Measurements from ENCODE around the gene AHDC1. TPM values are rescaled to one million over a fixed set of nuclear protein-coding genes. Genes with fewer than 3 reads are reported as not detected.

Gene AHDC1
- total and polyA plus RNA-seq, 2 of the 13 experiments (the other 11 are each of a cell fraction or from before 2014, with no cell fraction given): 1.0 to 2.7 TPM

GRCh38 chr1:27572019-27572678 is 31.8 kb downstream of the AHDC1 start (continued):
- TF ChIP-seq CEBPG (CRISPR knock-in tag; IDR thresholded peaks at IDR 0.05): no peak
- no peak for TF ChIP-seq ZC3H13 (CRISPR knock-in tag; IDR thresholded peaks at IDR 0.05)
- no peak for TF ChIP-seq RFX1 (IDR thresholded peaks at IDR 0.05)
- TF ChIP-seq GTF3A (CRISPR knock-in tag; conservative IDR thresholded peaks at IDR 0.05): no peak
- TF ChIP-seq HCFC1 (IDR thresholded peaks at IDR 0.05; ENCODE audit: low read depth, low read length): no peak
- TF ChIP-seq, protein P1, sequence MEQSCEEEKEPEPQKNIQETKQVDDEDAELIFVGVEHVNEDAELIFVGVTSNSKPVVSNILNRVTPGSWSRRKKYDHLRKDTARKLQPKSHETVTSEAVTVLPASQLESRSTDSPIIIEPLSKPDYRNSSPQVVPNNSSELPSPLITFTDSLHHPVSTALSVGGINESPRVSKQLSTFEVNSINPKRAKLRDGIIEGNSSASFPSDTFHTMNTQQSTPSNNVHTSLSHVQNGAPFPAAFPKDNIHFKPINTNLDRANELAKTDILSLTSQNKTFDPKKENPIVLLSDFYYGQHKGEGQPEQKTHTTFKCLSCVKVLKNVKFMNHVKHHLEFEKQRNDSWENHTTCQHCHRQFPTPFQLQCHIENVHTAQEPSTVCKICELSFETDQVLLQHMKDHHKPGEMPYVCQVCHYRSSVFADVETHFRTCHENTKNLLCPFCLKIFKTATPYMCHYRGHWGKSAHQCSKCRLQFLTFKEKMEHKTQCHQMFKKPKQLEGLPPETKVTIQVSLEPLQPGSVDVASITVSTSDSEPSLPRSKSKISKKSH (CRISPR knock-in tag; IDR thresholded peaks at IDR 0.05; ENCODE audit: borderline replicate concordance): no peak
- no peak for TF ChIP-seq HOXA5 (CRISPR knock-in tag; IDR thresholded peaks at IDR 0.05)
- TF ChIP-seq ZNF292 (CRISPR knock-in tag; IDR thresholded peaks at IDR 0.05; ENCODE audit: borderline replicate concordance, low read depth): 0 out of 2 replicates have a peak, but pooled peaks have one; percentile 14
- 0 out of 2 replicates have a peak, but pooled peaks have one; percentile 23 for TF ChIP-seq SP4 (CRISPR knock-in tag; IDR thresholded peaks at IDR 0.05)
- TF ChIP-seq, protein P2, sequence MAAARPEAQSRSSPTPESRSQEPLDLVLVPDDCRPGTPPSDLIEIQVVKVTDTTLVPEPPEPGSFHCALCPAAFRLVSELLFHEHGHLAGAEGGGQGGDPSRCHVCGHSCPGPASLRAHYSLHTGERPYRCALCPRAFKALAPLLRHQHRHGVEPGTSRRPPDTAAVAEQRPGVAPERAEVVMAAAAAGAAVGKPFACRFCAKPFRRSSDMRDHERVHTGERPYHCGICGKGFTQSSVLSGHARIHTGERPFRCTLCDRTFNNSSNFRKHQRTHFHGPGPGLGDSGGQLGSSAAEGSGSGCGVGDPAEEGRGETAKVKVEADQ (CRISPR knock-in tag; IDR thresholded peaks at IDR 0.05; ENCODE audit: borderline replicate concordance): no peak
- TF ChIP-seq THAP9 (CRISPR knock-in tag; IDR thresholded peaks at IDR 0.05; ENCODE audit: borderline replicate concordance): no peak
- TF ChIP-seq MED8 (CRISPR knock-in tag; IDR thresholded peaks at IDR 0.05; ENCODE audit: insufficient replicate concordance): no peak
- no peak for TF ChIP-seq STAG1 (CRISPR knock-in tag; IDR thresholded peaks at IDR 0.05)
- TF ChIP-seq SIX1 (CRISPR knock-in tag; IDR thresholded peaks at IDR 0.05; ENCODE audit: borderline replicate concordance): no peak
- TF ChIP-seq NFATC3 (CRISPR knock-in tag; IDR thresholded peaks at IDR 0.05): no peak
- TF ChIP-seq, protein P3, sequence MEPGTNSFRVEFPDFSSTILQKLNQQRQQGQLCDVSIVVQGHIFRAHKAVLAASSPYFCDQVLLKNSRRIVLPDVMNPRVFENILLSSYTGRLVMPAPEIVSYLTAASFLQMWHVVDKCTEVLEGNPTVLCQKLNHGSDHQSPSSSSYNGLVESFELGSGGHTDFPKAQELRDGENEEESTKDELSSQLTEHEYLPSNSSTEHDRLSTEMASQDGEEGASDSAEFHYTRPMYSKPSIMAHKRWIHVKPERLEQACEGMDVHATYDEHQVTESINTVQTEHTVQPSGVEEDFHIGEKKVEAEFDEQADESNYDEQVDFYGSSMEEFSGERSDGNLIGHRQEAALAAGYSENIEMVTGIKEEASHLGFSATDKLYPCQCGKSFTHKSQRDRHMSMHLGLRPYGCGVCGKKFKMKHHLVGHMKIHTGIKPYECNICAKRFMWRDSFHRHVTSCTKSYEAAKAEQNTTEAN (CRISPR knock-in tag; conservative IDR thresholded peaks at IDR 0.05): no peak
- TF ChIP-seq KDM5A (IDR thresholded peaks at IDR 0.05; ENCODE audit: borderline replicate concordance, low read length): no peak

Measured in HepG2 (cell line).